Trophoblast cell (in vitro differentiated cells and primary cell): ENCODE data around the gene TMEM219. TPM values are rescaled to one million over a fixed set of nuclear protein-coding genes. Genes with fewer than 3 reads are reported as not detected.

Experiments used
- DNase-seq, 2 donors: peaks; one replicate each; pipeline ENCODE4 v3.0.0-alpha.2; 2016
- H2AFZ ChIP-seq: 2 replicates; pipeline ENCODE4 v1.6.1; 2013; ENCODE audit warnings: low read length, moderate library complexity, mild to moderate bottlenecking; ENCODE audit not compliant: insufficient read depth, poor library complexity
- H2AK5ac ChIP-seq: 2 replicates; pipeline ENCODE4 v1.6.1; 2013; ENCODE audit warnings: mild to moderate bottlenecking, low read length
- H2BK120ac ChIP-seq: 2 replicates; pipeline ENCODE4 v1.6.1; 2013; ENCODE audit warnings: low read length, mild to moderate bottlenecking, moderate library complexity; ENCODE audit not compliant: insufficient read depth, poor library complexity
- H2BK12ac ChIP-seq: 2 replicates; pipeline ENCODE4 v1.6.1; 2013; ENCODE audit warnings: mild to moderate bottlenecking, low read length, moderate library complexity
- H2BK5ac ChIP-seq: 2 replicates; pipeline ENCODE4 v1.6.1; 2013; ENCODE audit warnings: low read length, low read depth, moderate library complexity, mild to moderate bottlenecking; ENCODE audit not compliant: poor library complexity
- H3K14ac ChIP-seq: 2 replicates; pipeline ENCODE4 v1.6.1; 2013; ENCODE audit warnings: mild to moderate bottlenecking, low read length
- H3K18ac ChIP-seq: 2 replicates; pipeline ENCODE4 v1.6.1; 2013; ENCODE audit warnings: mild to moderate bottlenecking, low read length
- H3K23ac ChIP-seq: 2 replicates; pipeline ENCODE4 v1.6.1; 2013; ENCODE audit warnings: low read length
- H3K27ac ChIP-seq: 2 replicates; pipeline ENCODE4 v1.5.1; 2013; ENCODE audit warnings: low read depth, mild to moderate bottlenecking, inconsistent platforms, low read length, moderate library complexity
- H3K27me3 ChIP-seq: 2 replicates; pipeline ENCODE4 v1.6.1; 2013; ENCODE audit warnings: inconsistent platforms, mild to moderate bottlenecking, low read length, moderate library complexity; ENCODE audit not compliant: insufficient read depth
- H3K36me3 ChIP-seq, 2 experiments: 1 replicate in 1 of 2; 2 replicates in 1 of 2; pipeline ENCODE4 v1.6.1; 2013; ENCODE audit warnings: low read length in 2 of 2, mild to moderate bottlenecking in 2 of 2, moderate library complexity in 1 of 2; ENCODE audit not compliant: insufficient read depth in 2 of 2, control insufficient read depth in 1 of 2
- H3K4ac ChIP-seq: 2 replicates; pipeline ENCODE4 v1.6.1; 2013; ENCODE audit warnings: low read depth, mild to moderate bottlenecking, low read length, moderate library complexity
- H3K4me1 ChIP-seq, 2 experiments: 1 replicate in 1 of 2; 2 replicates in 1 of 2; pipeline ENCODE4 v1.6.1; 2013; ENCODE audit warnings: low read length in 2 of 2, mild to moderate bottlenecking in 2 of 2, moderate library complexity in 1 of 2; ENCODE audit not compliant: insufficient read depth in 2 of 2, control insufficient read depth in 1 of 2
- H3K4me2 ChIP-seq: 2 replicates; pipeline ENCODE4 v1.6.1; 2013; ENCODE audit warnings: inconsistent platforms, mild to moderate bottlenecking, low read length, moderate library complexity
- H3K4me3 ChIP-seq: 2 replicates; pipeline ENCODE4 v1.5.1; 2013; ENCODE audit warnings: mild to moderate bottlenecking, low read depth, low read length, inconsistent platforms
- H3K79me1 ChIP-seq: one replicate; pipeline ENCODE4 v1.6.1; 2013; ENCODE audit warnings: low read length
- H3K79me2 ChIP-seq: 2 replicates; pipeline ENCODE4 v1.6.1; 2013; ENCODE audit warnings: low read length, mild to moderate bottlenecking; ENCODE audit not compliant: control insufficient read depth, insufficient read depth, poor library complexity
- H3K9ac ChIP-seq: 2 replicates; pipeline ENCODE4 v1.6.1; 2013; ENCODE audit warnings: mild to moderate bottlenecking, low read length
- H3K9me3 ChIP-seq: 2 replicates; pipeline ENCODE4 v1.6.1; 2013; ENCODE audit warnings: low read depth, mild to moderate bottlenecking, control low read depth, inconsistent platforms, low read length; ENCODE audit not compliant: insufficient read depth
- H4K12ac ChIP-seq: 2 replicates; pipeline ENCODE4 v1.6.1; 2013; ENCODE audit warnings: low read depth, mild to moderate bottlenecking, low read length, moderate library complexity
- H4K8ac ChIP-seq: 2 replicates; pipeline ENCODE4 v1.6.1; 2013; ENCODE audit warnings: low read depth, mild to moderate bottlenecking, low read length, moderate library complexity
- H4K91ac ChIP-seq: one replicate; pipeline ENCODE4 v1.6.1; 2013; ENCODE audit warnings: low read depth, mild to moderate bottlenecking, low read length, moderate library complexity
- WGBS: extraction: QIAGEN DNeasy Blood & Tissue Kit; methylation state at CpG from one replicate; pipeline ENCODE4 v1.1.7; 2013; ENCODE audit warnings: missing lambda C conversion rate; ENCODE audit not compliant: insufficient read length, insufficient coverage; ENCODE audit errors: extremely low coverage; 5-methylcytosine and 5-hydroxymethylcytosine counted together
- polyA plus RNA-seq: library from polyadenylated mRNA; stranded (reverse); fragments of 200-250 nt; gene quantifications from 2 replicates; pipeline ENCODE4 v1.2.3, GENCODE V29; 2013

Gene TMEM219
- polyA plus RNA-seq, result 69.5 and 73.2 TPM in 2 replicates

- no CpG with 5 or more reads among the region's 75 CpGs for WGBS
- Histone ChIP-seq H3K4me3 (peak within 1 kb of the TSS; percentile 80), H3K14ac (peak within 1 kb of the TSS; percentile 89), H3K27me3 (no peaks in the 10 kb centered on the region), H3K79me1 (peaks cover 15% of the 10 kb centered on the region), H2BK120ac (peak within 1 kb of the TSS; percentile 74), H4K8ac (peak within 1 kb of the TSS; percentile 88), H3K79me2 (peaks cover 6% of the 10 kb centered on the region), H3K4ac (peak within 1 kb of the TSS; percentile 75), H2AK5ac (peak within 1 kb of the TSS; percentile 94), H3K9me3 (no peaks in the 10 kb centered on the region), H4K12ac (peak within 1 kb of the TSS; percentile 89), H2BK5ac (peak within 1 kb of the TSS; percentile 76), H2BK12ac (peak within 1 kb of the TSS; percentile 68), H3K4me2 (peak within 1 kb of the TSS; percentile 72), H3K23ac (no peak within 1 kb of the TSS), H4K91ac (peak within 1 kb of the TSS; percentile 85), H3K36me3 (peaks cover 0 to 3% of the 10 kb centered on the region in 2 experiments), H3K27ac (peak within 1 kb of the TSS; percentile 30), H3K9ac (peak within 1 kb of the TSS; percentile 57), H2AFZ (peak within 1 kb of the TSS; percentile 87), H3K4me1 (peaks cover 3 to 8% of the 10 kb centered on the region in 2 experiments), H3K18ac (peak within 1 kb of the TSS; percentile 79)
- DNase-seq, result peak; percentile 89 to 97
Observed at GRCh38 chr16:29961479-29962343, at the start of gene TMEM219. TSS of gene TMEM219 (plus strand) at chr16:29962079. CDS start at chr16:29963144, 1,065 bp downstream.

GRCh38 chr16:29912087-29912486, 49.8 kb upstream of the TMEM219 start:
- H3K18ac ChIP-seq, result no peak overlapping the region
- H3K4me3 ChIP-seq, result no peak overlapping the region
- no peak overlapping the region for H2AFZ ChIP-seq
- DNase-seq, result no peak
- H3K36me3 ChIP-seq, result peaks cover 8 to 11% of the 10 kb centered on the region in 2 experiments
- H4K12ac ChIP-seq, result no peak overlapping the region
- H3K79me1 ChIP-seq, result no peaks in the 10 kb centered on the region
- no peak overlapping the region for H2BK5ac ChIP-seq
- no CpG with 5 or more reads among the region's 11 CpGs for whole genome bisulfite sequencing
- H3K4me2 ChIP-seq, result no peak overlapping the region
- H3K27ac ChIP-seq, result no peak overlapping the region
- H2BK12ac ChIP-seq, result no peak overlapping the region
- H3K27me3 ChIP-seq, result no peaks in the 10 kb centered on the region
- no peak overlapping the region for H4K8ac ChIP-seq
- H3K9me3 ChIP-seq, result peaks cover 2% of the 10 kb centered on the region
- no peak overlapping the region for H3K23ac ChIP-seq
- no peak overlapping the region for H3K9ac ChIP-seq
- no peak overlapping the region for H2BK120ac ChIP-seq
- H3K14ac ChIP-seq, result no peak overlapping the region
- no peak overlapping the region for H2AK5ac ChIP-seq
- H3K4me1 ChIP-seq, result no peaks in the 10 kb centered on the region
- H3K79me2 ChIP-seq, result no peaks in the 10 kb centered on the region
- no peak overlapping the region for H4K91ac ChIP-seq
- H3K4ac ChIP-seq, result no peak overlapping the region

- Histone ChIP-seq H3K27me3 (no peaks in the 10 kb centered on the region), H3K4me1 (no peaks in the 10 kb centered on the region), H2AK5ac (no peak overlapping the region), H2AFZ (no peak overlapping the region), H3K4ac (no peak overlapping the region), H4K91ac (no peak overlapping the region), H3K14ac (no peak overlapping the region), H3K79me1 (no peaks in the 10 kb centered on the region), H3K23ac (no peak overlapping the region), H3K4me3 (no peak overlapping the region), H2BK12ac (no peak overlapping the region), H4K8ac (no peak overlapping the region), H2BK120ac (no peak overlapping the region), H3K4me2 (no peak overlapping the region), H3K18ac (no peak overlapping the region), H3K27ac (no peak overlapping the region), H3K79me2 (no peaks in the 10 kb centered on the region), H2BK5ac (no peak overlapping the region), H4K12ac (no peak overlapping the region), H3K9ac (no peak overlapping the region), H3K9me3 (peaks cover 2% of the 10 kb centered on the region), H3K36me3 (peaks cover 8 to 11% of the 10 kb centered on the region in 2 experiments)
- WGBS, result no CpG with 5 or more reads among the region's 8 CpGs
- DNase-seq, result no peak
Observed at GRCh38 chr16:29913514-29913913, 48.4 kb upstream of the TMEM219 start.

GRCh38 chr16:29915590-29916247, 46.2 kb upstream of the TMEM219 start:
- Histone ChIP-seq H3K4me1 (no peaks in the 10 kb centered on the region), H3K9ac (no peak overlapping the region), H3K79me2 (no peaks in the 10 kb centered on the region), H3K18ac (no peak overlapping the region), H4K8ac (no peak overlapping the region), H3K4ac (no peak overlapping the region), H3K14ac (no peak overlapping the region), H3K4me2 (no peak overlapping the region), H3K79me1 (no peaks in the 10 kb centered on the region), H3K9me3 (peaks cover 2% of the 10 kb centered on the region), H4K91ac (no peak overlapping the region), H3K36me3 (peaks cover 11 to 13% of the 10 kb centered on the region in 2 experiments), H2BK120ac (no peak overlapping the region), H4K12ac (no peak overlapping the region), H2AFZ (no peak overlapping the region), H2AK5ac (no peak overlapping the region), H3K27ac (no peak overlapping the region), H3K4me3 (no peak overlapping the region), H3K23ac (no peak overlapping the region), H2BK12ac (no peak overlapping the region), H3K27me3 (no peaks in the 10 kb centered on the region), H2BK5ac (no peak overlapping the region)
- no peak for DNase-seq
- no CpG with 5 or more reads among the region's 6 CpGs for WGBS
